H1 (cell line): ENCODE data around the gene ACADSB. TPM values are rescaled to one million over a fixed set of nuclear protein-coding genes. Genes with fewer than 3 reads are reported as not detected.

Experiments used
- CTCF ChIA-PET: fragments of 300-600 bp; sonication (Branson Sonifier 250); formaldehyde crosslinking; loops from one replicate; lab custom pipeline; 2021; ENCODE audit not compliant: partially characterized antibody; lab: Charles Lee
- POLR2A ChIA-PET: fragments of 300-600 bp; sonication (Branson Sonifier 250); formaldehyde crosslinking; loops from one replicate; lab custom pipeline; 2021; ENCODE audit warnings: inconsistent platforms; ENCODE audit not compliant: partially characterized antibody; lab: Charles Lee
- DNase-seq, 2 experiments: peaks; one replicate each; pipeline versions ENCODE4 v3.0.0 to v3.0.0-alpha.2; 2010 to 2022; ENCODE audit warnings: low spot score in 2 of 2, low read depth in 1 of 2, mixed read lengths in 1 of 2
- FAIRE-seq: peaks from 2 replicates; lab custom pipeline; 2011; peaks lifted over from hg19 to GRCh38; lab: Jason Lieb, UNC
- H2AFZ ChIP-seq: 2 replicates; pipeline ENCODE4 v1.8.1; 2012; ENCODE audit warnings: low read length, inconsistent platforms
- H2AK5ac ChIP-seq: 2 replicates; pipeline ENCODE4 v1.6.1; 2013; ENCODE audit warnings: low read depth, low read length
- H2BK120ac ChIP-seq: replicated peaks from 2 replicates; pipeline ENCODE3; 2013; ENCODE audit warnings: low read depth, low read length, inconsistent platforms
- H2BK12ac ChIP-seq: 2 replicates; pipeline ENCODE4 v1.6.1; 2013; ENCODE audit warnings: low read depth, low read length
- H2BK15ac ChIP-seq: 2 replicates; pipeline ENCODE4 v1.6.1; 2013; ENCODE audit warnings: low read length
- H2BK20ac ChIP-seq: 2 replicates; pipeline ENCODE4 v1.6.1; 2013; ENCODE audit warnings: low read length
- H2BK5ac ChIP-seq: 2 replicates; pipeline ENCODE4 v1.6.1; 2013; ENCODE audit warnings: low read depth, low read length
- H3K14ac ChIP-seq: 2 replicates; pipeline ENCODE4 v1.6.1; 2013; ENCODE audit warnings: inconsistent platforms; ENCODE audit not compliant: insufficient read length
- H3K18ac ChIP-seq: 2 replicates; pipeline ENCODE4 v1.6.1; 2013; ENCODE audit warnings: low read length; ENCODE audit errors: extremely low read depth
- H3K23ac ChIP-seq: 2 replicates; pipeline ENCODE4 v1.6.1; 2013; ENCODE audit warnings: inconsistent platforms; ENCODE audit not compliant: insufficient read length
- H3K23me2 ChIP-seq: 2 replicates; pipeline ENCODE4 v1.6.1; 2013; ENCODE audit warnings: low read depth, low read length
- H3K27ac ChIP-seq: 2 replicates; pipeline ENCODE4 v1.6.1; 2011; ENCODE audit warnings: low read depth, low read length, inconsistent platforms
- H3K27me3 ChIP-seq, 4 experiments: replicated peaks in 1 of 4; 1 replicate in 1 of 4; 2 replicates in 3 of 4; pipeline versions ENCODE4 v1.6.1 to v1.8.1; 2011 to 2013; ENCODE audit warnings: low read length in 3 of 4, mild to moderate bottlenecking in 3 of 4, inconsistent platforms in 2 of 4, mixed read lengths in 2 of 4, moderate library complexity in 1 of 4; ENCODE audit not compliant: control insufficient read depth in 3 of 4, insufficient read depth in 3 of 4; ENCODE audit errors: extremely low read depth in 1 of 4
- H3K36me3 ChIP-seq, 4 experiments: 2 replicates each; pipeline versions ENCODE4 v1.6.1 to v1.8.1; 2011 to 2013; ENCODE audit warnings: mild to moderate bottlenecking in 4 of 4, low read length in 3 of 4, moderate library complexity in 2 of 4, control low read depth in 1 of 4, inconsistent platforms in 1 of 4; ENCODE audit not compliant: insufficient read depth in 4 of 4, control insufficient read depth in 2 of 4
- H3K4ac ChIP-seq: replicated peaks from 2 replicates; pipeline ENCODE3; 2013; ENCODE audit warnings: low read length, low read depth, mixed read lengths, inconsistent platforms; ENCODE audit not compliant: insufficient read length
- H3K4me1 ChIP-seq, 4 experiments: replicated peaks in 1 of 4; 1 replicate in 1 of 4; 2 replicates in 3 of 4; pipeline versions ENCODE4 v1.6.1 to v1.8.1; 2011 to 2013; ENCODE audit warnings: low read length in 3 of 4, inconsistent platforms in 2 of 4, mixed read lengths in 1 of 4; ENCODE audit not compliant: insufficient read depth in 4 of 4, control insufficient read depth in 3 of 4
- H3K4me2 ChIP-seq, 2 experiments: 2 replicates each; pipeline versions ENCODE4 v1.6.1 to v1.8.1; 2011 to 2013; ENCODE audit warnings: low read depth in 2 of 2, low read length in 2 of 2, control low read depth in 1 of 2, inconsistent platforms in 1 of 2, mild to moderate bottlenecking in 1 of 2; ENCODE audit not compliant: insufficient read depth in 1 of 2
- H3K4me3 ChIP-seq, 4 experiments: fragments of 200-600, 300-600 bp in 1 of 4; sonication (generic), shearing (Covaris generic), sonication (Bioruptor Twin) in 1 of 4; 2 replicates each; pipeline versions ENCODE4 v1.5.1 to v1.8.1; 2011 to 2016; ENCODE audit warnings: low read length in 4 of 4, low read depth in 3 of 4, control low read depth in 2 of 4, inconsistent platforms in 2 of 4, mild to moderate bottlenecking in 2 of 4, mixed read lengths in 1 of 4, moderate library complexity in 1 of 4; ENCODE audit not compliant: insufficient read depth in 2 of 4; ENCODE audit errors: extremely low read depth in 1 of 4
- H3K56ac ChIP-seq: replicated peaks from 2 replicates; pipeline ENCODE3; 2013; ENCODE audit warnings: low read depth, mild to moderate bottlenecking, mixed read lengths, low read length, inconsistent platforms; ENCODE audit not compliant: insufficient read length
- H3K79me1 ChIP-seq: 2 replicates; pipeline ENCODE4 v1.6.1; 2013; ENCODE audit warnings: low read depth, low read length, control low read depth
- H3K79me2 ChIP-seq, 2 experiments: 2 replicates each; pipeline versions ENCODE4 v1.6.1 to v1.8.1; 2012 to 2013; ENCODE audit warnings: low read length in 2 of 2, mild to moderate bottlenecking in 2 of 2, inconsistent platforms in 1 of 2; ENCODE audit not compliant: insufficient read depth in 2 of 2, control insufficient read depth in 1 of 2
- H3K9ac ChIP-seq, 4 experiments: replicated peaks in 1 of 4; 1 replicate in 1 of 4; 2 replicates in 3 of 4; pipeline versions ENCODE4 v1.6.1 to v1.8.1; 2011 to 2013; ENCODE audit warnings: low read depth in 3 of 4, low read length in 3 of 4, control low read depth in 2 of 4, mild to moderate bottlenecking in 2 of 4, moderate library complexity in 2 of 4, inconsistent platforms in 1 of 4; ENCODE audit errors: extremely low read depth in 1 of 4
- H3K9me3 ChIP-seq, 2 experiments: 2 replicates each; pipeline versions ENCODE4 v1.6.1 to v1.8.1; 2012 to 2013; ENCODE audit warnings: mild to moderate bottlenecking in 2 of 2, moderate library complexity in 2 of 2, control low read depth in 1 of 2, inconsistent platforms in 1 of 2, low read depth in 1 of 2, low read length in 1 of 2, mixed read lengths in 1 of 2; ENCODE audit not compliant: insufficient read depth in 2 of 2
- H4K20me1 ChIP-seq, 2 experiments: replicated peaks in 1 of 2; 2 replicates each; pipeline versions ENCODE3 to v1.8.1; 2011 to 2013; ENCODE audit warnings: inconsistent platforms in 2 of 2, low read length in 2 of 2, mild to moderate bottlenecking in 1 of 2; ENCODE audit not compliant: insufficient read depth in 2 of 2, control insufficient read depth in 1 of 2
- H4K5ac ChIP-seq: 2 replicates; pipeline ENCODE4 v1.6.1; 2013; ENCODE audit warnings: low read length, low read depth, mixed read lengths, inconsistent platforms; ENCODE audit not compliant: insufficient read length
- H4K8ac ChIP-seq: 2 replicates; pipeline ENCODE4 v1.8.0; 2013; ENCODE audit warnings: mild to moderate bottlenecking, moderate library complexity, low read length, inconsistent platforms; ENCODE audit not compliant: insufficient read depth; ENCODE audit errors: extremely low read depth
- H4K91ac ChIP-seq: replicated peaks from 2 replicates; pipeline ENCODE3; 2013; ENCODE audit warnings: low read length, mixed read lengths, inconsistent platforms; ENCODE audit not compliant: insufficient read length
- ASH2L ChIP-seq: fragments of 200-600, 300-600 bp; sonication (generic); IDR thresholded peaks from one replicate; pipeline ENCODE4 v1.7.1; 2017; ENCODE audit warnings: low read length
- ATF2 ChIP-seq: IDR thresholded peaks from 2 replicates; pipeline ENCODE4 v1.6.1; 2012; ENCODE audit warnings: low read length, inconsistent platforms
- CBX8 ChIP-seq: fragments of 300-800, 300-1000 bp; sonication (generic); IDR thresholded peaks from 2 replicates; pipeline ENCODE4 v1.7.1; 2016; ENCODE audit warnings: low read depth, low read length, borderline replicate concordance
- CHD1 ChIP-seq: IDR thresholded peaks from 2 replicates; pipeline ENCODE4 v1.6.1; 2012; ENCODE audit warnings: low read depth, low read length, improper control_type of control experiment
- KDM1A ChIP-seq: fragments of 200-600, 300-600 bp; sonication (generic); IDR thresholded peaks from 2 replicates; pipeline ENCODE4 v1.7.1; 2016; ENCODE audit warnings: mild to moderate bottlenecking, low read length, borderline replicate concordance
- RBBP5 ChIP-seq: IDR thresholded peaks from 2 replicates; pipeline ENCODE4 v1.7.1; 2012; ENCODE audit warnings: low read depth, mild to moderate bottlenecking, inconsistent platforms, low read length, moderate library complexity, borderline replicate concordance
- RXRA ChIP-seq: IDR thresholded peaks from 2 replicates; pipeline ENCODE4 v1.6.1; 2011; ENCODE audit warnings: low read depth, mild to moderate bottlenecking, low read length, moderate library complexity; ENCODE audit not compliant: insufficient read depth
- SIN3A ChIP-seq, 2 experiments: IDR thresholded peaks in 1 of 2; conservative IDR thresholded peaks in 1 of 2; 2 replicates each; pipeline ENCODE4 v1.6.1; 2011 to 2012; ENCODE audit warnings: low read length in 2 of 2, improper control_type of control experiment in 1 of 2, low read depth in 1 of 2, mild to moderate bottlenecking in 1 of 2
- TAF7 ChIP-seq: optimal IDR thresholded peaks from 2 replicates; pipeline ENCODE3; 2011; ENCODE audit warnings: low read depth, mild to moderate bottlenecking, inconsistent platforms, low read length, moderate library complexity, borderline replicate concordance
- WGBS, 2 experiments: shearing (Covaris generic) in 1 of 2; methylation state at CpG; one replicate each; pipeline versions ENCODE4 v1.1.6 to v1.1.7; 2013 to 2015; ENCODE audit warnings: low lambda C conversion rate in 2 of 2, mixed read lengths in 2 of 2, inconsistent platforms in 1 of 2, low coverage in 1 of 2, missing lambda C conversion rate in 1 of 2; ENCODE audit not compliant: insufficient replicate concordance in 2 of 2, insufficient coverage in 1 of 2, insufficient read length in 1 of 2; ENCODE audit errors: extremely low coverage in 1 of 2, missing lambda C conversion rate in 1 of 2; 5-methylcytosine and 5-hydroxymethylcytosine counted together
- polyA plus RNA-seq, 7 experiments: library from polyadenylated mRNA; depleted of rRNA in 3 of 7; stranded (reverse) in 5 of 7; unstranded in 2 of 7; fragments of >200 nt in 5 of 7; fragments of 200-250 nt in 2 of 7; gene quantifications; 1 replicate in 5 of 7; 2 replicates in 1 of 7; 4 replicates in 1 of 7; pipeline versions ENCODE4 v1.2.1 to v1.2.3, GENCODE V29; 2011 to 2013; ENCODE audit warnings: missing spikeins in 2 of 7, mixed read lengths in 2 of 7
- total RNA-seq: library from RNA; stranded (reverse); fragmentation: NEBNext Ultra II Directional; extraction: Animal tissue kit (Norgen Biotek cat#: 25700); gene quantifications from 2 replicates; pipeline ENCODE4 v1.2.1, GENCODE V29; 2021
- TF ChIP-seq, protein P1 (sequence below): IDR thresholded peaks from 2 replicates; pipeline ENCODE4 v1.6.1; 2012; ENCODE audit warnings: inconsistent platforms

The ACADSB gene
- total and polyA plus RNA-seq, 2 of the 8 experiments (the other 6 are each of a cell fraction or from before 2014, with no cell fraction given), result 5.6 to 11.2 TPM

DNA sequence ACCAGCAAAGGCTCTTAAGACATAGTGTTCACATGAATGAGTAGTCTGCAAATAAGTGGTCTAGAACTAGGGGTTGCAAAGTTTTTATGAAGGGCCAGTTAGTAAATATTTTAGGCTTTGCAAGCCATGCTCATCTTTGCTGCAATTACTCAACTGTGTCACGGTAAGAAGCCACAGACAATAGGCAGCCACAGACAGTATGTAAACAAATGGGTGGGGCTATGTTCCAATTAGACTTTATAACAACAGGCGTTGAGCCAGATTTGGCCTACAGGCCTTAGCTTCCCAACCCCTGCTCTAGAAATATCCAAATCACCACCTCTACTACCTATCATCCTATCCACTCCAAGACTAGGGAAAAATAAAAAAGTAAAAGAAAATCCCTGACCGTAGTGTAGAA is 9.5 kb upstream of the ACADSB start:
- Histone ChIP-seq H3K4me1 (no peaks in the 10 kb centered on the region), H2AK5ac (no peak overlapping the region), H2AFZ (no peak overlapping the region), H3K4me3 (no peak overlapping the region), H3K79me1 (no peaks in the 10 kb centered on the region; the same call in 1 of the 2 replicates), H3K56ac (no peak overlapping the region), H3K9me3 (no peaks in the 10 kb centered on the region; a peak in 1 of 4 replicates), H3K4me2 (no peak overlapping the region), H4K91ac (no peak overlapping the region), H3K23ac (no peak overlapping the region), H4K8ac (no peak overlapping the region), H2BK15ac (no peak overlapping the region), H2BK120ac (no peak overlapping the region), H3K27me3 (no peaks in the 10 kb centered on the region), H3K18ac (no peak overlapping the region), H2BK20ac (no peak overlapping the region), H3K4ac (no peak overlapping the region), H2BK5ac (no peak overlapping the region), H4K20me1 (peaks cover 2 to 4% of the 10 kb centered on the region in 2 experiments), H3K79me2 (peaks cover 0 to 39% of the 10 kb centered on the region in 2 experiments; a peak in 2 of 4 replicates), H2BK12ac (no peak overlapping the region), H3K23me2 (no peaks in the 10 kb centered on the region), H4K5ac (no peak overlapping the region), H3K36me3 (peaks cover 0 to 12% (median 4%) of the 10 kb centered on the region in 4 experiments; a peak in 6 of 8 replicates), H3K14ac (no peak overlapping the region), H3K9ac (no peak overlapping the region), H3K27ac (no peak overlapping the region)
- DNase-seq (no peak), FAIRE-seq (no peak)
- POLR2A ChIA-PET, result interaction anchor here (1.0 to 1.7 kb wide), 4 partner anchors 9 to 17 kb away, joined by 3 to 6 read pairs (median 4); partner anchors contain the start of gene IKZF5
- 79% methylated on average over 3 of the region's 3 CpGs; no CpG with 5 or more reads in 1 of the 2 experiments for WGBS, 2 experiments
- CTCF ChIA-PET, result interaction anchor here (1.0 to 4.4 kb wide), 5 partner anchors 9 to 23 kb away, joined by 3 to 24 read pairs (median 4); partner anchors contain the start of gene IKZF5
- no peak for TF ChIP-seq ASH2L
- TF ChIP-seq RBBP5, result no peak
- TF ChIP-seq KDM1A, result no peak
- TF ChIP-seq ATF2, result no peak
- TF ChIP-seq CHD1, result no peak
- TF ChIP-seq, protein P1, sequence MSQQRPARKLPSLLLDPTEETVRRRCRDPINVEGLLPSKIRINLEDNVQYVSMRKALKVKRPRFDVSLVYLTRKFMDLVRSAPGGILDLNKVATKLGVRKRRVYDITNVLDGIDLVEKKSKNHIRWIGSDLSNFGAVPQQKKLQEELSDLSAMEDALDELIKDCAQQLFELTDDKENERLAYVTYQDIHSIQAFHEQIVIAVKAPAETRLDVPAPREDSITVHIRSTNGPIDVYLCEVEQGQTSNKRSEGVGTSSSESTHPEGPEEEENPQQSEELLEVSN, result no peak
- no peak for TF ChIP-seq RXRA
- TF ChIP-seq SIN3A (conservative IDR thresholded peaks at IDR 0.05 in 1 of 2, IDR thresholded peaks at IDR 0.05 in 1 of 2; ENCODE audit: low read depth in 1 of 2, low read length in 2 of 2), result no peak
- TF ChIP-seq TAF7, result no peak
- TF ChIP-seq CBX8, result no peak
